Measurements from ENCODE around the gene SPRR1A.

Gene SPRR1A

DNA sequence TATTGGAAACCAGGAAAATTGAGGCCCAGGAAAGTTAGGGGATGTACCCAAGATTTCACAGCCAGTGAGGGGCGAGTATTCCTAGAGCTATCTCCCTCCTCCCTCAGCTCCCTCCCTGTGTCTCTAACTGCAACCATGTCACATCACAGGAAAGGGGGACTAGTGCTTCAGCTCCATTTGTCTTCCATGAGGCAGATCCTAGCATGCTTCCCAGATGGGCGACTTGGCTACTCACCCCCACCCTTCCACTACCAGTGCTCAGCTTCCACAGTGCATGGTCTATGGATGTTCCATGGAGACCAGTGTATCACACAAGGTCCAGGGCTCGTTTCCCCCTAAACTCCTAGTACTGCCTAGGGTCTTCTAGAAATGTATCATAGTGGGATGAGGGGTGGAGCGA lies 18.0 kb upstream of the SPRR1A start:
- H3K4ac ChIP-seq (ENCODE audit: low read depth in 1 of 2, low read length in 2 of 2) = no peak overlapping the region
- no peak overlapping the region for H2BK5ac ChIP-seq (ENCODE audit: low read depth, low read length, poor library complexity, severe bottlenecking)
- H3K14ac ChIP-seq (ENCODE audit: low read length in 2 of 2) = no peak overlapping the region
- H3K27me3 ChIP-seq (ENCODE audit: control insufficient read depth in 1 of 2, insufficient read depth in 1 of 2, low read length in 2 of 2) = no peaks in the 10 kb centered on the region
- 40% methylated on average over 2 of the region's 4 CpGs for WGBS
- H2BK15ac ChIP-seq (ENCODE audit: low read depth, poor library complexity, severe bottlenecking) = no peak overlapping the region
- no peaks in the 10 kb centered on the region for H3K4me1 ChIP-seq (ENCODE audit: control insufficient read depth, insufficient read depth, low read depth, low read length)
- no peak overlapping the region for H4K8ac ChIP-seq (ENCODE audit: low read length)
- no peak overlapping the region for H3K4me2 ChIP-seq (ENCODE audit: low read length, poor library complexity, severe bottlenecking)
- H3K4me3 ChIP-seq (ENCODE audit: insufficient read depth in 1 of 2, low read depth in 1 of 2, low read length in 2 of 2) = no peak overlapping the region
- no peak overlapping the region for H2BK120ac ChIP-seq (ENCODE audit: low read depth, low read length)
- H2AK5ac ChIP-seq (ENCODE audit: low read length, severe bottlenecking) = no peak overlapping the region
- no peak overlapping the region for H3K18ac ChIP-seq (ENCODE audit: low read depth in 1 of 2, low read length in 2 of 2)
- H2AFZ ChIP-seq (ENCODE audit: low read depth, low read length) = no peak overlapping the region
- H3K36me3 ChIP-seq (ENCODE audit: control insufficient read depth in 1 of 2, insufficient read depth in 2 of 2, low read depth in 1 of 2, low read length in 2 of 2) = no peaks in the 10 kb centered on the region
- H3K23ac ChIP-seq (ENCODE audit: low read length in 2 of 2) = no peak overlapping the region
- no peak for DNase-seq
- no peak overlapping the region for H3K9ac ChIP-seq (ENCODE audit: low read length)
- no peak overlapping the region for H4K91ac ChIP-seq (ENCODE audit: low read length)
- H3K9me3 ChIP-seq (ENCODE audit: control insufficient read depth, low read length) = no peaks in the 10 kb centered on the region
- no peak overlapping the region for H3K27ac ChIP-seq (ENCODE audit: low read length, poor library complexity, severe bottlenecking)
- H3K79me1 ChIP-seq (replicated peaks; ENCODE audit: low read length, poor library complexity, severe bottlenecking) = no peaks in the 10 kb centered on the region
- H2BK12ac ChIP-seq (ENCODE audit: low read length in 2 of 2) = no peak overlapping the region

DNA sequence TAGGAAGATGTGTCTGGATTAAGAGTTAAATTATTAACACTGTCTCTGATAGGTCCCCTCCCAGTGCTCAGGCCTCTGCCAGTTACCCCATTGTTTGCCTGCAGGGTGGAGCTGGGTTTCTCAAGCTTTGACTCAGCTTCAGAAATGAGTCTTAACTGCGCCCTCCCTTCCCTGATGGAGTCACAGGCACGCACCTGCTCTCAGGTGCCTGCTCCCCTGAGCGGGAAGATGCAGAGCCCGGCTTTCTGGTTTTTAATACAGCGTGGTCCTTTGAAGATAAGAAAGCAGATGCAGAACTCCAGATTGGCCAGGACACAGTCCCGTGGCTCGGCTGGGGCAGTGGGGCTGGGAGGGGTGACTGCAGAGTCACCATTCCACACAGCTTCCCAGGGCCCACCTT lies 16.7 kb upstream of the SPRR1A start:
- WGBS = 51% methylated on average over 7 of the region's 7 CpGs
- H3K9ac ChIP-seq (ENCODE audit: low read length) = no peak overlapping the region
- no peak overlapping the region for H3K18ac ChIP-seq (ENCODE audit: low read depth in 1 of 2, low read length in 2 of 2)
- H3K27me3 ChIP-seq (ENCODE audit: control insufficient read depth in 1 of 2, insufficient read depth in 1 of 2, low read length in 2 of 2) = peaks cover 0 to 1% of the 10 kb centered on the region in 2 experiments
- DNase-seq = no peak
- H3K4me3 ChIP-seq (ENCODE audit: insufficient read depth in 1 of 2, low read depth in 1 of 2, low read length in 2 of 2) = no peak overlapping the region
- H2BK12ac ChIP-seq (ENCODE audit: low read length in 2 of 2) = no peak overlapping the region
- H3K4me2 ChIP-seq (ENCODE audit: low read length, poor library complexity, severe bottlenecking) = no peak overlapping the region
- no peak overlapping the region for H4K8ac ChIP-seq (ENCODE audit: low read length)
- H4K91ac ChIP-seq (ENCODE audit: low read length) = no peak overlapping the region
- no peaks in the 10 kb centered on the region for H3K36me3 ChIP-seq (ENCODE audit: control insufficient read depth in 1 of 2, insufficient read depth in 2 of 2, low read depth in 1 of 2, low read length in 2 of 2)
- peaks cover 2% of the 10 kb centered on the region for H3K9me3 ChIP-seq (ENCODE audit: control insufficient read depth, low read length)
- no peaks in the 10 kb centered on the region for H3K79me1 ChIP-seq (replicated peaks; ENCODE audit: low read length, poor library complexity, severe bottlenecking)
- H3K27ac ChIP-seq (ENCODE audit: low read length, poor library complexity, severe bottlenecking) = no peak overlapping the region
- no peak overlapping the region for H3K4ac ChIP-seq (ENCODE audit: low read depth in 1 of 2, low read length in 2 of 2)
- no peak overlapping the region for H2AFZ ChIP-seq (ENCODE audit: low read depth, low read length)
- H2BK120ac ChIP-seq (ENCODE audit: low read depth, low read length) = no peak overlapping the region
- no peak overlapping the region for H2BK15ac ChIP-seq (ENCODE audit: low read depth, poor library complexity, severe bottlenecking)
- no peaks in the 10 kb centered on the region for H3K4me1 ChIP-seq (ENCODE audit: control insufficient read depth, insufficient read depth, low read depth, low read length)
- no peak overlapping the region for H3K14ac ChIP-seq (ENCODE audit: low read length in 2 of 2)
- no peak overlapping the region for H3K23ac ChIP-seq (ENCODE audit: low read length in 2 of 2)
- no peak overlapping the region for H2AK5ac ChIP-seq (ENCODE audit: low read length, severe bottlenecking)
- no peak overlapping the region for H2BK5ac ChIP-seq (ENCODE audit: low read depth, low read length, poor library complexity, severe bottlenecking)

DNA sequence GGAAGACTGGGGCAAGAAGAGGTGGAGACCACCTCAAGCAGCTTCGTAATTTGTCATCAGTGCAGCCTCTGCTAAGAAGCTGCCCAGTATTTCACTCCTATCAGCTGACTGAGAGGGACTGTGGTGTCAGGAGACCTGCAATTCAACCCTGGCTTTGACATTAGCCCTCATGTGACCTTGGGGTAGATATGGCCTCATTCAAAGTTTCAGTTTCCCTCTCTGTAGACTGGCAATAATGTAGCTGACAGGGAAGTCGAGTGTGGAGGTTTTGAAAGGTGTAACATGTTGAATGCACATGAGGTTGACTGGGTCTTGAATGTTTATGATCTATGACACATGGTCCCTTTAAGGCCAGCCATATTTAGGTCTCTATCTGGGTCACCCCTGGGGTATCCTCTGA lies 15.6 kb upstream of the SPRR1A start:
- H3K36me3 ChIP-seq (ENCODE audit: control insufficient read depth in 1 of 2, insufficient read depth in 2 of 2, low read depth in 1 of 2, low read length in 2 of 2) = no peaks in the 10 kb centered on the region
- no peak overlapping the region for H3K9ac ChIP-seq (ENCODE audit: low read length)
- H3K4me3 ChIP-seq (ENCODE audit: insufficient read depth in 1 of 2, low read depth in 1 of 2, low read length in 2 of 2) = no peak overlapping the region
- WGBS = 41% methylated on average over 2 of the region's 2 CpGs
- no peak overlapping the region for H3K4ac ChIP-seq (ENCODE audit: low read depth in 1 of 2, low read length in 2 of 2)
- H3K14ac ChIP-seq (ENCODE audit: low read length in 2 of 2) = no peak overlapping the region
- no peak overlapping the region for H2AK5ac ChIP-seq (ENCODE audit: low read length, severe bottlenecking)
- no peak overlapping the region for H4K8ac ChIP-seq (ENCODE audit: low read length)
- no peaks in the 10 kb centered on the region for H3K79me1 ChIP-seq (replicated peaks; ENCODE audit: low read length, poor library complexity, severe bottlenecking)
- H3K27ac ChIP-seq (ENCODE audit: low read length, poor library complexity, severe bottlenecking) = no peak overlapping the region
- no peak overlapping the region for H4K91ac ChIP-seq (ENCODE audit: low read length)
- no peak overlapping the region for H2AFZ ChIP-seq (ENCODE audit: low read depth, low read length)
- H3K9me3 ChIP-seq (ENCODE audit: control insufficient read depth, low read length) = peaks cover 2% of the 10 kb centered on the region
- peaks cover 0 to 5% of the 10 kb centered on the region in 2 experiments for H3K27me3 ChIP-seq (ENCODE audit: control insufficient read depth in 1 of 2, insufficient read depth in 1 of 2, low read length in 2 of 2)
- no peak overlapping the region for H2BK5ac ChIP-seq (ENCODE audit: low read depth, low read length, poor library complexity, severe bottlenecking)
- no peak overlapping the region for H3K18ac ChIP-seq (ENCODE audit: low read depth in 1 of 2, low read length in 2 of 2)
- no peak for DNase-seq
- H2BK12ac ChIP-seq (ENCODE audit: low read length in 2 of 2) = no peak overlapping the region
- no peak overlapping the region for H2BK15ac ChIP-seq (ENCODE audit: low read depth, poor library complexity, severe bottlenecking)
- no peak overlapping the region for H2BK120ac ChIP-seq (ENCODE audit: low read depth, low read length)
- H3K23ac ChIP-seq (ENCODE audit: low read length in 2 of 2) = no peak overlapping the region
- H3K4me2 ChIP-seq (ENCODE audit: low read length, poor library complexity, severe bottlenecking) = no peak overlapping the region
- no peaks in the 10 kb centered on the region for H3K4me1 ChIP-seq (ENCODE audit: control insufficient read depth, insufficient read depth, low read depth, low read length)

DNA sequence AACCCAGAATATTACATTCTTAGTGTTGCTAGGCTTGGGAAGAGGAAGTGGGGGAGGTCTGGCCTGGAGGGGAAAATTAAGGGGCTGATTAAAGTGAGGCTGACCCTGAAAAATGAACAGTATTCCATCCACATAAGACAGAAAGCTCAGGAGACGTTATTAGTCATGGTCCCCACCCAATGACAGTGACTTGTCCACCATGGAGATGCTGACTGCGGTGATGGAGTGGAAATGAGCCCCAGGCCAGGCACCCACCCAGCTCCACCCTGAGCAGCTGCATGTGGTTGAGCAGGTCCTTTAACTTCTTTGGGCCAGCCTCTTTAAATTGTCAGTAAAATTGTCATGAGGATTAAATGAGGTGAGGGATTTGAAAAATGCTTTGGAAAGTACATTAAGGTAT lies 14.8 kb upstream of the SPRR1A start:
- Histone ChIP-seq H3K18ac (ENCODE audit: low read depth in 1 of 2, low read length in 2 of 2) (no peak overlapping the region), H3K4me3 (ENCODE audit: insufficient read depth in 1 of 2, low read depth in 1 of 2, low read length in 2 of 2) (no peak overlapping the region), H3K79me1 (replicated peaks; ENCODE audit: low read length, poor library complexity, severe bottlenecking) (no peaks in the 10 kb centered on the region), H3K4me1 (ENCODE audit: control insufficient read depth, insufficient read depth, low read depth, low read length) (no peaks in the 10 kb centered on the region), H3K27me3 (ENCODE audit: control insufficient read depth in 1 of 2, insufficient read depth in 1 of 2, low read length in 2 of 2) (peaks cover 0 to 5% of the 10 kb centered on the region in 2 experiments), H3K14ac (ENCODE audit: low read length in 2 of 2) (no peak overlapping the region), H3K27ac (ENCODE audit: low read length, poor library complexity, severe bottlenecking) (no peak overlapping the region), H4K8ac (ENCODE audit: low read length) (no peak overlapping the region), H2BK15ac (ENCODE audit: low read depth, poor library complexity, severe bottlenecking) (no peak overlapping the region), H4K91ac (ENCODE audit: low read length) (no peak overlapping the region), H2AK5ac (ENCODE audit: low read length, severe bottlenecking) (no peak overlapping the region), H3K4ac (ENCODE audit: low read depth in 1 of 2, low read length in 2 of 2) (no peak overlapping the region), H2BK120ac (ENCODE audit: low read depth, low read length) (no peak overlapping the region), H3K9ac (ENCODE audit: low read length) (no peak overlapping the region), H3K9me3 (ENCODE audit: control insufficient read depth, low read length) (peaks cover 2% of the 10 kb centered on the region), H3K23ac (ENCODE audit: low read length in 2 of 2) (no peak overlapping the region), H2BK12ac (ENCODE audit: low read length in 2 of 2) (no peak overlapping the region), H3K36me3 (ENCODE audit: control insufficient read depth in 1 of 2, insufficient read depth in 2 of 2, low read depth in 1 of 2, low read length in 2 of 2) (no peaks in the 10 kb centered on the region), H2BK5ac (ENCODE audit: low read depth, low read length, poor library complexity, severe bottlenecking) (no peak overlapping the region), H3K4me2 (ENCODE audit: low read length, poor library complexity, severe bottlenecking) (no peak overlapping the region), H2AFZ (ENCODE audit: low read depth, low read length) (no peak overlapping the region)
- DNase-seq = no peak
- WGBS = 42% methylated on average over 2 of the region's 2 CpGs
